PC-9 (cell line): ENCODE data around the gene PGA5. TPM values are rescaled to one million over a fixed set of nuclear protein-coding genes. Genes with fewer than 3 reads are reported as not detected.
"Not testable (repeated sequence)": the region's sequence is repeated elsewhere in the genome, so short reads cannot be mapped to it uniquely, and the experiment has no call there.

Source experiments
- BruUV-seq: library from RNA; stranded (reverse); fragments of 400-500 nt; replicated peaks from 2 replicates; lab custom pipeline; 2021; lab: Mats Ljungman, UMichigan
- CTCF ChIA-PET: fragments of 300-600 bp; sonication (Branson Sonifier 250); formaldehyde crosslinking; loops from one replicate; lab custom pipeline; 2022; ENCODE audit warnings: antibody characterized with exemption; lab: Charles Lee
- POLR2A ChIA-PET: fragments of 300-600 bp; sonication (Branson Sonifier 250); formaldehyde crosslinking; loops from one replicate; lab custom pipeline; 2022; ENCODE audit warnings: antibody characterized with exemption; ENCODE audit not compliant: unreplicated experiment; lab: Charles Lee
- DNase-seq, 2 experiments: peaks; one replicate each; pipeline versions ENCODE4 v3.0.0 to v3.0.0-alpha.2; 2015 to 2022; ENCODE audit warnings: mixed read lengths in 1 of 2
- H2AFZ ChIP-seq: fragments of 200-600 bp; sonication (generic); 2 replicates; pipeline ENCODE4 v1.8.1; 2017; ENCODE audit warnings: antibody characterized with exemption
- H3F3A ChIP-seq: fragments of 200-600 bp; sonication (generic); 2 replicates; pipeline ENCODE4 v1.8.1; 2017; ENCODE audit warnings: antibody characterized with exemption, mild to moderate bottlenecking, low read depth; ENCODE audit not compliant: insufficient read depth
- H3K27ac ChIP-seq: fragments of 200-600 bp; sonication (generic); 2 replicates; pipeline ENCODE4 v1.6.1; 2016; ENCODE audit warnings: mixed run types
- H3K27me3 ChIP-seq: fragments of 200-600 bp; sonication (generic); 2 replicates; pipeline ENCODE4 v1.6.1; 2016; ENCODE audit warnings: low read depth, mixed run types; ENCODE audit not compliant: insufficient read depth
- H3K36me3 ChIP-seq: fragments of 200-600 bp; sonication (generic); 2 replicates; pipeline ENCODE4 v1.6.1; 2016; ENCODE audit warnings: low read depth, mixed run types
- H3K4me1 ChIP-seq: fragments of 200-600 bp; sonication (generic); replicated peaks from 2 replicates; pipeline ENCODE4 v1.6.1; 2016; ENCODE audit warnings: mixed run types; ENCODE audit not compliant: insufficient read depth
- H3K4me2 ChIP-seq: fragments of 200-600 bp; sonication (generic); 2 replicates; pipeline ENCODE4 v1.6.1; 2017; ENCODE audit warnings: mixed run types
- H3K4me3 ChIP-seq: fragments of 200-600 bp; sonication (generic); 2 replicates; pipeline ENCODE4 v1.6.1; 2016; ENCODE audit warnings: mixed run types
- H3K79me2 ChIP-seq: fragments of 200-600 bp; sonication (generic); 2 replicates; pipeline ENCODE4 v1.6.1; 2017; ENCODE audit warnings: low read depth, mixed run types
- H3K9me2 ChIP-seq: fragments of 200-600 bp; sonication (generic); 2 replicates; pipeline ENCODE4 v1.8.1; 2017; ENCODE audit warnings: mild to moderate bottlenecking; ENCODE audit not compliant: insufficient read depth
- H3K9me3 ChIP-seq: fragments of 200-600 bp; sonication (generic); 2 replicates; pipeline ENCODE4 v1.8.1; 2016; ENCODE audit warnings: low read depth; ENCODE audit not compliant: insufficient read depth
- H4K20me1 ChIP-seq: fragments of 200-600 bp; sonication (generic); 2 replicates; pipeline ENCODE4 v1.8.1; 2017; ENCODE audit not compliant: insufficient read depth
- EZH2 ChIP-seq: fragments of 200-600 bp; sonication (generic); IDR thresholded peaks from 2 replicates; pipeline ENCODE4 v1.8.0; 2017; ENCODE audit warnings: antibody characterized with exemption, low read depth
- intact Hi-C: fragments of 100-400 bp; cut with micrococcal nuclease; formaldehyde crosslinking; loops from one replicate; pipeline ENCODE4 v1.10.0; 2022; ENCODE audit not compliant: unreplicated experiment
- total RNA-seq: library from RNA; stranded (reverse); gene quantifications from 2 replicates; pipeline ENCODE4 v1.2.3, GENCODE V29; 2021

PGA5 gene
- total RNA-seq, 1 experiment from 2014 or later, result not detected

GRCh38 chr11:61210629-61211028, 30.3 kb upstream of the PGA5 start:
- H4K20me1 ChIP-seq, H3K27me3 ChIP-seq, H3K27ac ChIP-seq, H3K4me1 ChIP-seq, H3K9me2 ChIP-seq, H3K36me3 ChIP-seq, DNase-seq, BruUV-seq, H3F3A ChIP-seq, POLR2A ChIA-PET, H3K79me2 ChIP-seq, H2AFZ ChIP-seq, H3K4me3 ChIP-seq, CTCF ChIA-PET, H3K4me2 ChIP-seq, intact Hi-C loops, H3K9me3 ChIP-seq: not testable (repeated sequence)

- H3K4me3 ChIP-seq, H3K36me3 ChIP-seq, CTCF ChIA-PET, H3K9me3 ChIP-seq, H3K4me1 ChIP-seq, POLR2A ChIA-PET, H2AFZ ChIP-seq, H3K27ac ChIP-seq, H3F3A ChIP-seq, H3K9me2 ChIP-seq, intact Hi-C loops, H3K4me2 ChIP-seq, H3K27me3 ChIP-seq, H3K79me2 ChIP-seq, H4K20me1 ChIP-seq, BruUV-seq: not testable (repeated sequence)
- TF ChIP-seq EZH2, result peak; percentile 94
- DNase-seq, result peak in 1 of 2 experiments; percentile 11
These were observed 29.5 kb upstream of the PGA5 start for GRCh38 chr11:61211327-61211952.

DNA sequence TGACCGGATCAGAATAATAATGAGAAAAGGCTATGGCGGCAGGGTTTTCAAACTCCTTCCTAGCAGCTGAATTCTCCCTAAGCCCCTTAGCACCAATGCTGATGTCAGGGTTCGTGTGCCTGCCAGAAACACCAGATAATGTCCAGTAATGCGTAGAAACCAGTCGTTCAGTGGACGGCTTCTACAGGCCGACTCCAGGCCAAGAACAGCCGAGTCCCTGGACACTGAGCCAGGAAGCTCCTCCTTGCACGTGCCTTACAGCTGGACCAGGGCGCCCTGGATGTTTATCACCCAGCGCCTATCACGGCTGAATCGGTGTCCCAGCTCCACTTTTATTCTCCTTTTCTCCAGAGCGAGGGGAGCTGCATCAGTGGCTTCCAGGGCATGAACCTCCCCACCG, 28.8 kb upstream of the PGA5 start:
- H3K79me2 ChIP-seq, H3K9me2 ChIP-seq, H3K36me3 ChIP-seq, DNase-seq, H2AFZ ChIP-seq, CTCF ChIA-PET, H3K4me2 ChIP-seq, H3F3A ChIP-seq, H3K27ac ChIP-seq, H3K9me3 ChIP-seq, H3K27me3 ChIP-seq, BruUV-seq, POLR2A ChIA-PET, H3K4me3 ChIP-seq, intact Hi-C loops, H3K4me1 ChIP-seq, H4K20me1 ChIP-seq: not testable (repeated sequence)

DNA sequence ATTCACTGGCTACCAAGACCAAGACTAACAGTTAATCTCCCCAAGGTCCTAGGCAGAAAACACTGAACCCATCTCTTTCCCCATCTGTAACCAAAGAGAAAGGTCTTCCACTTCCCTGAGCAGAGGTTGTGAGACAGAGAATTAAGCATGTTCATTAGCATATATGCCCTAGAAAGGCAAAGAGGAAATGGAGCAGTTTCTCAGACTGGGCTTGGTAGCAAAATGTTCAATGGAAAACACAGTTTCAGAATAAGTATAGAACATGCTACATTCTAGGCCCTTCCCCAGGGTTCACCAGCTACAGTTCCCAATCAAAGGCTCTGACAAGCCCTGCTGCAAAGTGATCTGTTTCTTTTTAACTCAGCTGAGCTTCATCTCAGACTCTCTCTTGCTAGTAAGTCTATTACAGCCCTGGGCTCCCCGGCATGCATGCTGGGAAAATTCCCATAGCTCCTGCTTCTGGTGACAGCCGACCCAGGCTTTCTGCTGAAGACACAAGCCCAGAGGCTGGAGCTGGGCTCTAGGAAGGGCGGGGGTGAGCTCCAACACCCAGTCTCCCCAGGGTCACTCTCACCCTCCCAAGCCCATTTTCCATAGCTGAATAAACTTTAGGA, 27.2 kb upstream of the PGA5 start:
- H3K9me3 ChIP-seq, H2AFZ ChIP-seq, H3K79me2 ChIP-seq, H3F3A ChIP-seq, H3K36me3 ChIP-seq, H3K4me1 ChIP-seq, H3K9me2 ChIP-seq, DNase-seq, POLR2A ChIA-PET, H3K27me3 ChIP-seq, intact Hi-C loops, H3K27ac ChIP-seq, H4K20me1 ChIP-seq, CTCF ChIA-PET, H3K4me3 ChIP-seq, BruUV-seq, H3K4me2 ChIP-seq: not testable (repeated sequence)

GRCh38 chr11:61218306-61218705, 22.7 kb upstream of the PGA5 start:
- H3K4me1 ChIP-seq, H3F3A ChIP-seq, H3K4me3 ChIP-seq, BruUV-seq, H3K9me2 ChIP-seq, H3K4me2 ChIP-seq, DNase-seq, H4K20me1 ChIP-seq, H2AFZ ChIP-seq, H3K79me2 ChIP-seq, CTCF ChIA-PET, intact Hi-C loops, POLR2A ChIA-PET, H3K27me3 ChIP-seq, H3K9me3 ChIP-seq, H3K36me3 ChIP-seq, H3K27ac ChIP-seq: not testable (repeated sequence)

- H3K9me3 ChIP-seq, H3K4me2 ChIP-seq, DNase-seq, H4K20me1 ChIP-seq, H2AFZ ChIP-seq, H3K27ac ChIP-seq, H3K27me3 ChIP-seq, H3K79me2 ChIP-seq, H3K4me1 ChIP-seq, H3K9me2 ChIP-seq, POLR2A ChIA-PET, BruUV-seq, H3F3A ChIP-seq, H3K4me3 ChIP-seq, intact Hi-C loops, H3K36me3 ChIP-seq: not testable (repeated sequence)
- CTCF ChIA-PET, result interaction anchor here (0.7 kb wide), 1 partner anchor 80 kb away, joined by 3 read pairs; no protein-coding TSS in a partner anchor
These were observed 22.0 kb upstream of the PGA5 start for GRCh38 chr11:61219016-61219415.

- H3K4me3 ChIP-seq, H3K9me2 ChIP-seq, H3K27ac ChIP-seq, H3F3A ChIP-seq, H3K4me2 ChIP-seq, DNase-seq, H3K36me3 ChIP-seq, CTCF ChIA-PET, H3K79me2 ChIP-seq, H2AFZ ChIP-seq, H3K27me3 ChIP-seq, POLR2A ChIA-PET, intact Hi-C loops, BruUV-seq, H3K4me1 ChIP-seq, H3K9me3 ChIP-seq, H4K20me1 ChIP-seq: not testable (repeated sequence)
These were observed 18.9 kb upstream of the PGA5 start, which contains the start of gene PGA4 for GRCh38 chr11:61222047-61222446. PGA4 (plus strand) TSS chr11:61222347; CDS start chr11:61222401, 54 bp downstream.
